NCI-H226 (cell line): ENCODE measurements around the gene SDC4.
A peak's percentile ranks its signal among the peaks of the same experiment; 100 is the strongest.
"Not testable (repeated sequence)": the region's sequence is repeated elsewhere in the genome, so short reads cannot be mapped to it uniquely, and the experiment has no call there.

Experiments
- DNase-seq: peaks from one replicate; pipeline ENCODE4 v3.0.0-alpha.2; 2015

Gene SDC4

DNA sequence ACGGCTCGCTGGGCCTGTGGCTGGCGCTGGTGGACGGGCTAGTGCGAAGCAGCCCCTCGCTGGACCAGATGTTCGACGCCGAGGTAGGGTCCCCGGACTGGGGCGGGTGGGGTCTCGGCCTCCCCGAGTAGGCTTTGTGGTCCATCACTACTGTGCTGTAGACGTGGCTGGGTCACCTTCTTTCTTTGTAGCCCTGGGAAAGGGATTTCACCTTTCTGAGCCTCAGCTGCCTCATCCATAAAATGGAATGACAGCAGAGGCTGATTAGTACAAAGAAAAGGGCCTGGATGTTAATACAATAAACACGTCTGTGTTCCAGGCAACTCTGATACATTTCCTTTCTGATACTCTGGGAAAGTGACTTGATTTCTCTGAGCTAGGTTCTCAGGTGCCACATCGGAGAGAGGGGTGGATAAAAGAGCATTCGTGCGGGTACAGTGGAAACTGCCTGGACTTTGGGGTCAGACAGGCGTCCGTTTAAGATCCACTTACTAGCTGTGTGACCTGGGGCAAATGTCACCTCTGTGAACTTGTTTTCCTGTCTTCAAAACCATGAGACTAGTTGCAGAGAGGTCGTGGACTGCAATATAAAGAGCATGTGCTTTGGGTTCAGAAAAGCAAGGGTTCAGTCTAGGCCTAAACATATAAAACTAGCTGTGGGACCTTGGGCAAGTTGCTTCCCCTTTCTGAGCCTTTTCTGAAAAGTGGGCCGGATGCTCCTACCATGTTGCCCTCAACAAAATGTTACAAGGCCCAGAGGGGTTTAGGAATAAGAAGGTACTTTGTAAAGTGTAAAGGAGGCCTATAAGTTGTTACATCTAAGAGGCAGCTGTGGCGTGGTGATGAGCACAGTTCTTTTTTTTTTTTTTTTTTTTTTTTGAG is 15.6 kb upstream of the SDC4 start:
- DNase-seq: no peak

DNA sequence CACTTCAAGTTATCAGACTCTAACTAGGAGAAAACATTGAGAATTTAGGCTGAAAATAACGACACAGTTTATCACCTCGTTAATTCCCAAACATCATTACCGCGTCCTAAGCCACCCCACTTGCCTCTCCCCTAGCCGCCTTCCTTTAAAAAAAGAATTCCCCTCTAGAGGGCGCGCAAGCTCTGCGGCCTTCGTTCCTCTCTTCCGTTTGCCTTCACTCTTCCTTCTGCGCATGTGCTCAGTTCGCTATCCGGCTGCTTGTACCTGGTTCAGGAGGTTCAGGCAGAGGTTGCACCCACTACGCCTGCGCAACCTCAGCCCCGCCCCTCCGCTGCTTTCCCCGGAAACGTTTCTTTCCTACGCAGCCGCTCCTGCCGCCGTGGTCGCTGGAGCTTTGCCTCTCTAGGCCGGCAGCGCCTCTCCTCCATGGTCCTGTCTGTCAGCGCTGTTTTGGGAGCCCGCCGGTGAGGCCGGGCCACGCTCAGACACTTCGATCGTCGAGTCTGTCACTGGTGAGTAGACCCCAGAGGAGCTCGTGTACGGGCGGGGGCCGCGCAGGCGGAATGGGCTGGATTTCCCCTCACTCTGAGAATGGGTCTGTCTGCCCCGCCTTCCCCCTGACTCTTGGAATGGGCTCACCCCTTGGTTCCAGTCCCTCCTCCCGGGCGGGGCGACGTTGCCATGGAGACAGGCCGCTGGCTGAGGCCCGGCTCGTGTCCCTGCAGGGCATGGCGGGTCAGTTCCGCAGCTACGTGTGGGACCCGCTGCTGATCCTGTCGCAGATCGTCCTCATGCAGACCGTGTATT is 14.8 kb upstream of the SDC4 start, which contains the start of gene SYS1:
Gene SYS1, plus strand, starts transcription at position 353 of the 807 bp plus-strand sequence. Its CDS starts 376 bp downstream, at position 729.
- peak; percentile 93 for DNase-seq

GRCh38 chr20:45361793-45362192 is 13.6 kb upstream of the SDC4 start:
- no peak for DNase-seq

DNA sequence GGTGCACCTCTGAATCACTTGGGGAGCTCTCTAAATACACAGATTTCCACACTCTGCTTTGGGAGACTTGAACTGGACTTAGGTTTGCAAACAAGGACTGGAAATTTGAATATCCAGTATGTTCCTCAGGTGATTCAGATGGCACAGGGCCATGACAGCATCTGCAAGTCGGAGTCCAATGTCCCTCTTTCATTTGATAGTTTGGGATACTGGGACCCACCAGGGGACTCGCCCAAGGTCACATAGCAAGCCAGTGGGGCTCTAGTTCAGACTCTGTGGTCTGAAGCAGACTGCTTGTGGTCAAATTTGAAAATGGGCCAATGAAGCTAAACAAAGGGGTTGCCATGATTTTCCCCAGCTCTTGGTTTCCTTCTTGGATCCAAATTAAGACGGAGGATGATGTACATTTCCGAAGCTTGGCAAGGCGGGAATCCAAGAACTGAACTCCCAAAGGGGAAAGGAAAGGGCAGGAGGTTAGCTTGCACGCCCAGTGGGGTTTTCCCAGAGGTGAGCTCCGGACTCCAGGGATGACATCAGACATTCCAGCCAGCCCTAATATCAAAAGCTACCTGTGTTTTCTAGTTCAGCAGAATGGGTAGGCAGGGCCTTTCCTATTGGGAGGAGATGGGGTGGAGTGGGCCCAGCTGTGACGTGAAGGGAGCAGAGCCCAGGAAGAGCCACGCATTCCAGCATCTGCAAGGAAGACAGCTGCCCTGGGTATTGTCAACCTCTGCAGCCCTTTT is 11.4 kb upstream of the SDC4 start:
- peak; percentile 92 for DNase-seq

DNA sequence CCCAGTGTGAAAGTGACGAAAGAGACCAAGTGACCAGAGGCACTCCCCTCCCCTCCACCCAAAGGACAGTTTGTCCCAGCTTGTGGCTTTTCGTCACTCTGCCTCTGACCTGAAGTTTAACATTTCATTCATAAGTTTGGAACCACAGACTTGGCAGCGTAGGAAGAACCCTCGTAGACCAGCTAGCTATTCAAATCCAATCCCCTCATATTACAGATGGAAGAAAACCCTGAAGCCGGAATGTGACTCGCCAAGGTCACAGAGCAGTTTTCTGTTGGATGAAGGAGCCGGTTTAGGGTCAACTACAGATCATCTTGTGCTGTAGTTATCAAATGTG is 10.8 kb upstream of the SDC4 start:
- DNase-seq: peak; percentile 33

DNA sequence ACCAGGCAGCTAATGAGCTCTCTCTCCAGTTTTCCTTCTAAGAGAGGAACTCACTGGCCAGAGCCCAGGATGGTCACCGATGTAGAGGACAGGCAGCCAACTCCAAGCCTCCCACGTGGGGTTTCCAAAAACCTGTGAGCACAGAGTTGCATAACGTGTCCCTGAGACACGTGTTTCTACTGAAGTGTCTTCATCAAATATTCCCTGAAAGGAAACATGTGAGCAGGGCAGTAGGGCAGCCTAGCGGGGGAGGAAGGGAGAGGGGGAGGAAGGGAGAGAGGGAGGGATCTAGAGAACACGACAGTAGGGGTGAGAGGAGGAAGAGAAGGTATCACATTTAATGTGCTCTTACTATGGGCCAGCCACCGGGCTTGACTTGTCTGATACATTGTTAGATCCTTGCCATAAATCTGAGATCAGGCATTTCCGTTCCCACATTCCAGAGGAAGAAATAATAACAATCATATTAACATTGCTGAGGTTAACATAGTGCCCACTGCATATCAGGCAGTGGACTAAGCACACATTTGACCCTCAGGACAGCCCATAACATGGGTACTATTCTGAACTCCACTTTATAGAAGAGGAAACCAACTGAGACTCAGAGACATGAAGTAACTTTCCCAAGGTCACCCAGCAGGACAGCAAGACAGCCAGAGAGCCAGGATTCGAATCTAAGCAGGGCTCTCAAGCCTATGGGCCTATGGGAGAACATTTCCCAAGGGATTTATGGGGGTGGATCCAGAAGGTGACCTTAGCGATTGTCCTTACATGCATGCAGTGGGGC is 10.3 kb upstream of the SDC4 start:
- DNase-seq: peak; percentile 76

DNA sequence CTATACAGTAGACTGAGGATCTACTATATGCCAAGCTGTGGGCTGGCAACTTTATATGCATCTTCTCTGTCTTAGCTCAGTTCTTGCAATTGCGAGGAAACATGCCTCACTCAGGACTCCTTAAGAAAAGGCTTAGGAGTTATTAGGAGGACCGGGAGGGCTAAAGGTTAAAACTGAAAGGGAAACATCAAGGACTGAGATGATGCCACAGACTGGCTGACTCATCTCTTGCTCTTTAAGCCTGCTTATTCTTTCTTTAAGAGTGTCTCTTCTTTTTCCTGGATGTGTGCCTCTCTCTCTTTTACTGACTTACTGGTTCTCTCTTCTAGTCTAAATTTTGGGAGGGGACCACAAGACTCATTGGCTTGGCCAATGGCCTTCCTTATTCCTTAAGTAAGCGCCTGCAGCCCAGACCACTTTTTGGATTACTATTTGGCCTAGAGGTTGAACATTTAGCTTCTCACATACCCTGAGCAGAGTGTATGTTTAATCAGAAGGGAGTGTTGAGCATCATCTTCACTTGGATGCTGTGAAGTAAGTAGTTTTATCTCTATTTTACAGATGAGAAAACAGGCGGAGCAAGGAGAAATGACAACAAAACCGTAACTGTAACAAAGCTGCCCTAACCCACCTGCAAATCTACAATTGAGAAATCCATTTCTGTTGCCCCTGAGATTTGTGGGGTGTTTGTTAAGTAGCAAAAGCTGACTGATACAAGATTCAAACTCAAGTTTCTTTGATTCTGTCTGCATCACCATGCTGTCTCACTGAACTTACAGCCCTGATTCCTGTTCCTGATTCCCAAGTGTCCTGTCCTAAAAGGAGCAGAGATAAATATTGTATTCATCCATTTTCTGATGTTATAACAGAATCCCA is 7.2 kb upstream of the SDC4 start:
- DNase-seq: peak; percentile 59

- DNase-seq: no peak
Measured at GRCh38 chr20:45354423-45355208, 6.4 kb upstream of the SDC4 start.

- no peak for DNase-seq
Measured at GRCh38 chr20:45353746-45354145, 5.5 kb upstream of the SDC4 start.

DNA sequence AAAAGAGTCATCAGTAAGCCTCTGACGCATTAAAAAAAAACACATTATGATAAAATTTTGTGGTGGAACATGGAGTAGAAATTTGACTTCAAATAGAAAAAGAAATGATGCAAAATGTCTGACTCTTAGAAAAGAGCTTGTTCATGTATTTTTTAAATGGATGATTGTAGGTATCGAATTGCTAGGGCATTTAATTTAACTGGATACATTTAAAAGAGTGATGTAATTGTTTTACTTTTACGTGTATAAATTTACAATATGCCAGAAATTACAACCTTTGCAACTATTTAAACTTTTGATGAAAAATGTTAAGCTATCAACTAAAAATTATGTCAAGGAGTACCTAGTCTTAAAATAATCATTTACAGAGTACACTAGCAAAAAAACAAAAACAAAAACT is 4.5 kb upstream of the SDC4 start:
- no peak for DNase-seq

- DNase-seq: not testable (repeated sequence)
Measured at GRCh38 chr20:45350795-45351194, 2.6 kb upstream of the SDC4 start.

- no peak for DNase-seq
Measured at GRCh38 chr20:45350217-45350616, 2.0 kb upstream of the SDC4 start.

- DNase-seq: no peak
Measured at GRCh38 chr20:45347297-45347935, 808 bp downstream of the SDC4 start.

DNA sequence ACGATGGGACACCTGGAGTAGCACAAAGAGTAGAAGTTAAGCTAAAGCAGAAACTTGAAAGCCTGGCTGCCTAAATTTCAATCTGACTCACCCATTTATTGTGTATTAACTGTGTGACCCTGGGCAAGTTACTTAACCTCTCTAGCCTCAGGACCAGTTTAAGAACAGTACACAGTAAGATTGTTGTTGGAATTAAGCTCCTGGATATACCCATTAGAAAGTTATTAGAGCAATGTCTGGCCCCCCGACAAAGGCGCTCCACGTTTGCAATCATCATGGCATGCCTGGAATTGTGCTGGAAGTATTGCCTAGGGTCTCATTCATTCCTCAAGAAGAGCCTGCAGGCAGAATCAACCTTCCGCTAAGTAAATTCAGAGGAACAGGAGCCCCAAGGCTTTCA is 1.4 kb downstream of the SDC4 start:
- DNase-seq: no peak

DNA sequence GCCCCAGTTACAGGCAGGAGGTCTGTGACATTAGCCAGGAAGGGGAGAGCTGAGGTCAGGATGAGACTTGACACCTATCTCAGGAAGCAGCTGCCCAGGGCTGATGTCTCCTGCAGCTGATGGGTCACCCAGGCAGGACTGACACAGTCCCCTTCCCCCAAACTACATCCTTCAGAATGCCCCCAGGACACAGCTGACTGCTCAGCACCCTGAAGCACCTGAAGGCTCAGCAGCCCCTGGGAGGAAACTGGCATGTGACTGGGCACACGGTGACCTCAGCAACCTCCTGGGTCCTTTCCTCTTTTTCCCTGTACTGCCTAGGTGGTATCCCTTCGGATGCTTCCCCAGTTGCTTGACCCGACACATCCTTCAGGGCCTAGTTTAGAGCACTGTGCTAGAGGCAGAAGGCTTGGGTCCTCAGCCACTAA is 1.9 kb downstream of the SDC4 start:
- no peak for DNase-seq

GRCh38 chr20:45345104-45345936 is 2.9 kb downstream of the SDC4 start:
- DNase-seq: no peak

DNA sequence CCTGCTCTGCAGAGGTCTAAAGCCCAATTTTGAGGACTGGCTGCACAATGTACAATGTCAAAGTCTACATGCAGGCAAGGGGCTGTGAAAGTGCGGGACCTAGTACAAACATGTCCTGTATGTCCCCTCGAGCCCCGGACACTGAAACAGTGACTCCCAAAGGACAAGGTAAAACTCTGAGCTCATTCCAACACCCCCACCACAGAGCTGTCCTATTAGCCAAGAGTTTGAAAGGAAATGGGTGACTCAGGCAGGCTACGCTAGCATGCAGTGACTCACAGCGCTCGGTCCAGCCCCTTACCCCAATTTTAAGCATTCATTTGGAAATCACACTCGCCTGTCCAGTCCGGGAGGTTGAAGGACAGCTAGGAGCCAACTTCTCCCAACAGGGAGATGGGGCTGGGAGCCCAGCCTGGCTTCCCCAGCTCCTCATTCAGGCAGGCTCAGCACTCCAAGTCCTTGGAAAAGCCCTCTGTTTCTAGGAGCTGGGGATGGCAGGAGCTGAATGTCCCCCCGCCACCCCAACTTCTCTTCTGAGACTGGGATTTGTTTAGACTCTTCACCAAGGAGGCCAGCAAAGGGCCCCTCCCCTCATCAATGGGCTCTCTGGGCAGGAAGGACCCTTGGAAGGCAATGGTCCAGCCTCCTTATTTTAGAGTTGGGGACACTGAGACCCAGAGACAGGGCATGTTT is 3.9 kb downstream of the SDC4 start:
- DNase-seq: peak; percentile 85

- DNase-seq: no peak
Measured at GRCh38 chr20:45343532-45344167, 4.6 kb downstream of the SDC4 start.
